ENCODE measurements around the gene FRMD4A. TPM values are rescaled to one million over a fixed set of nuclear protein-coding genes. Genes with fewer than 3 reads are reported as not detected.

Gene FRMD4A
- total and polyA plus RNA-seq, 7 donors: 3.0 to 27.8 (median 14.4) TPM

DNA sequence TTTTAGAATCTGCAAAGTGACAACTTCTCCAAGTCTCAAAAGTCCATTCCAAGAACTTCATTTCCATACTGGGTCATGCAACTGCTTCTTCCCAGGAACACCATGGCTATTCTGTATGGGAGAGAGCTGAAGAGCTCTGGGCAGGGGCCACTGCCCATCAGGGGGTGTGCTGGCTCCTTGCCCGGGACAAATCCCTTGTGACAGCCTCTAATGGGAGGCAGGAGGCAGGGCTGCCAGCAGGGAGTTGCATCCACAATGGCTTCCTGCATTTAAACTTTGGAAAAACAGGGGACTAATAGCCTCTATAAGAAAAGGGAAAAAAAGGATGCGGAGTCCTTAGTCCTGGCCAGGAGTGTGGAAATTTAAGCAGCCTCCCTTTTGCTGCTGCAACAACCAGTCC is 18.4 kb upstream of the FRMD4A start:
- intact Hi-C loops (cut with DNase I): no loop called here
- Histone ChIP-seq H3K9me3 (no peaks in the 10 kb centered on the region), H3K4me3 (no peak overlapping the region), H3K4me1 (no peaks in the 10 kb centered on the region), H3K27ac (no peak overlapping the region), H3K36me3 (no peaks in the 10 kb centered on the region), H3K27me3 (no peaks in the 10 kb centered on the region)
- 86 to 88% methylated on average over 2 of the region's 2 CpGs for WGBS, 2 donors
- DNase-seq: no peak
- TF ChIP-seq POLR2A (IDR thresholded peaks at IDR 0.05) (no peak), POLR2AphosphoS5 (IDR thresholded peaks at IDR 0.05) (no peak), EP300 (IDR thresholded peaks at IDR 0.05) (no peak)

DNA sequence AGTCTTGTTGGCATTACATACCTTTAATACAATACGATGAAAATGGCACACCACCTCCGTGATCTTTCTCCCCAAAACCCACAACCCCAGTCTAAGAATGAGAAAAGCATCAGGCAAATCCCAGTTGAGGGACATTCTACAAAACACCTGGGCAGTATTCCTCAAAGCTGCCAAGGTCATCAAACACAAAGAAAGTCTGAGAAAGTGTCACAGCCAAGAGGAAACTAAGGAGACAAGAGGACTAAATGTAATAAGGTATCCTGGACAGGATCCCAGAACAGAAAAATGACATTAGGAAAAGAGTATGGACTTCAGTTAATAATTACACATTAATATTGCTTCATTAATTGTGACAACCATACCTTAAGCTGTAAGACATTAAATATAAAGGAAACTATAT is 14.5 kb upstream of the FRMD4A start:
- no peak overlapping the region for H3K4me3 ChIP-seq
- intact Hi-C loops (cut with DNase I): no loop called here
- DNase-seq: no peak
- H3K27ac ChIP-seq: no peak overlapping the region
- 83 to 90% methylated on average over 2 of the region's 2 CpGs for WGBS, 2 donors
- no peaks in the 10 kb centered on the region for H3K36me3 ChIP-seq
- H3K4me1 ChIP-seq: no peaks in the 10 kb centered on the region
- no peaks in the 10 kb centered on the region for H3K27me3 ChIP-seq
- no peak for TF ChIP-seq POLR2AphosphoS5 (IDR thresholded peaks at IDR 0.05)
- no peak for TF ChIP-seq EP300 (IDR thresholded peaks at IDR 0.05)
- no peak for TF ChIP-seq CTCF (IDR thresholded peaks at IDR 0.05)
- TF ChIP-seq POLR2A (IDR thresholded peaks at IDR 0.05): no peak
- no peaks in the 10 kb centered on the region for H3K9me3 ChIP-seq

DNA sequence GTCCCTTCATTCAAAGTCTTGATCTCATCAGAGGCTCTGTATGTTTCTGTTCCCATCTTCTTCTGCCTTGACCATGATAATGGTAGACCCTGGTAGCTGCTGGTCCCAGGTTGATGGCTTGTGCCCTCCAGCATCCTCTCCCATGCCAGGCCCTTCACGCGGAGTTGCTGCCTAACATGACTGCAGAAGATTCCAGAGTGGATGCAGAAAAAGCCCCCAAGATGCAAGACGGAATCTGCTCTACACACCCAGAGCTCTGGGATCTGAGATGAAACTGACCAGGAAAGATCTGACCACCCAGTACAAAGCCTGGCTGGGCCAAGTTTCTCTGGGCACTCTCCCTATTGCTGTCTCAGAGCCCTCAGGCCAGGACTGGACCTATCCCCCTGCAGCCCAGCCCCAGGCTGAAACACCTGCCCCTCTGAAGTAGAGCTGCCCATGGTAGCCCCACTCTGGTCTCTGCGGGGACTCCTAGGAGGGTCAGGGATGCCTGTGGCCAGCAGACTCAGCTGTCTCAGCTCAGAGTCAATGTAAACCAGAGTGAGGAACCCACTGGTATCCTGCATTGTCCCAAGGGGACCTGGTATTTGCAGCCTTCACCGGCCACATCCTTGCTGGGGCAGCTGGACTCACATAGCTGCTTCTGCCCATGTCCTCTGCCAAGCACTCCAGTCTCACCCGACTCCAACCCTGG is 9.5 kb upstream of the FRMD4A start:
- DNase-seq: no peak
- peaks cover 0 to 15% (median 0%) of the 10 kb centered on the region in 4 donors for H3K4me1 ChIP-seq
- no peak overlapping the region for H3K27ac ChIP-seq
- 94% methylated on average over 6 of the region's 6 CpGs for WGBS, 2 donors
- intact Hi-C loops (cut with DNase I): no loop called here
- H3K9me3 ChIP-seq: no peaks in the 10 kb centered on the region
- TF ChIP-seq POLR2A (IDR thresholded peaks at IDR 0.05) (no peak), POLR2AphosphoS5 (IDR thresholded peaks at IDR 0.05) (no peak), CTCF (IDR thresholded peaks at IDR 0.05) (no peak), EP300 (IDR thresholded peaks at IDR 0.05) (no peak)
- no peaks in the 10 kb centered on the region for H3K27me3 ChIP-seq
- no peaks in the 10 kb centered on the region for H3K36me3 ChIP-seq
- no peak overlapping the region for H3K4me3 ChIP-seq

- Histone ChIP-seq H3K27ac (no peak overlapping the region), H3K4me3 (no peak overlapping the region), H3K4me1 (peaks cover 0 to 32% (median 11%) of the 10 kb centered on the region in 4 donors), H3K36me3 (no peaks in the 10 kb centered on the region), H3K27me3 (no peaks in the 10 kb centered on the region), H3K9me3 (no peaks in the 10 kb centered on the region)
- DNase-seq: no peak
- WGBS, 2 donors: 90% methylated on average over 2 of the region's 2 CpGs
- intact Hi-C loops (cut with DNase I): no loop called here
- no peak for TF ChIP-seq EP300 (IDR thresholded peaks at IDR 0.05)
- TF ChIP-seq CTCF (IDR thresholded peaks at IDR 0.05): no peak
These were observed 6.0 kb upstream of the FRMD4A start for GRCh38 chr10:14336736-14337135.

DNA sequence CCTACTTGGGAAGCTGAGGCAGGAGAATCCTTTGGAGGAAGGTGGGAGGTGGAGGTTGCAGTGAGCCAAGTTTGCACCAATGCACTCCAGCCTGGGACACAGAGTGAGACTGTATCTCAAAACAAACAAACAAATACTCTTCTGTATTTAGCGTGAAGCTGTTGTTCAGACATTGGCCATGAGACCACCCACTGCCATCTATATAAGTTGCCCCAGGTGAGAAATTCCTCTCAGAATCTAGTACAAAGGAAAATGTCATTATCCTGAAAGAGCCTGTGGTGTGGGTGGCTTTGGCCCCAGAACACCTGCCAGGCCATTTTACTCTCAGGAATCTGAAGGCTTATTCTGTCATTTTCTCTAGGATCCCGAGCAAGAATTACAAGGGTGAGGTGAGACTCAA is 4.0 kb upstream of the FRMD4A start:
- no peak overlapping the region for H3K27ac ChIP-seq
- H3K36me3 ChIP-seq: no peaks in the 10 kb centered on the region
- no peak for TF ChIP-seq EP300 (IDR thresholded peaks at IDR 0.05)
- no peak for TF ChIP-seq POLR2A (IDR thresholded peaks at IDR 0.05)
- no peak for TF ChIP-seq POLR2AphosphoS5 (IDR thresholded peaks at IDR 0.05)
- TF ChIP-seq CTCF (IDR thresholded peaks at IDR 0.05): no peak
- whole genome bisulfite sequencing, 2 donors: 84% methylated on average over 2 of the region's 2 CpGs
- no peak for DNase-seq
- H3K9me3 ChIP-seq: no peaks in the 10 kb centered on the region
- no peak overlapping the region for H3K4me3 ChIP-seq
- intact Hi-C loops (cut with DNase I): no loop called here
- H3K27me3 ChIP-seq: no peaks in the 10 kb centered on the region
- H3K4me1 ChIP-seq: peaks cover 0 to 50% (median 26%) of the 10 kb centered on the region in 4 donors
